OCI-LY7 (cell line): Measurements from ENCODE around the gene LRRC36. TPM values are rescaled to one million over a fixed set of nuclear protein-coding genes. Genes with fewer than 3 reads are reported as not detected.

Experiments
- BruUV-seq: library from RNA; stranded (reverse); fragments of 400-500 nt; replicated peaks from 2 replicates; lab custom pipeline; 2021; lab: Mats Ljungman, UMichigan
- CTCF ChIA-PET: fragments of 300-600 bp; sonication (Branson Sonifier 250); formaldehyde crosslinking; loops from one replicate; lab custom pipeline; 2022; ENCODE audit warnings: antibody characterized with exemption; ENCODE audit not compliant: unreplicated experiment; lab: Charles Lee
- POLR2A ChIA-PET: fragments of 300-600 bp; sonication (Branson Sonifier 250); formaldehyde crosslinking; loops from one replicate; lab custom pipeline; 2022; ENCODE audit warnings: antibody characterized with exemption; lab: Charles Lee
- DNase-seq: peaks from one replicate; pipeline ENCODE4 v3.0.0-alpha.2; 2015; ENCODE audit warnings: low spot score
- H2AFZ ChIP-seq: fragments of 200-600 bp; sonication (generic), shearing (Covaris generic); 2 replicates; pipeline ENCODE4 v1.6.1; 2014; ENCODE audit warnings: mild to moderate bottlenecking, antibody characterized with exemption, low read length, moderate library complexity
- H3K27ac ChIP-seq: fragments of 200-600 bp; sonication (generic); 2 replicates; pipeline ENCODE4 v1.5.1; 2014; ENCODE audit warnings: mixed run types, low read depth, mild to moderate bottlenecking, moderate library complexity, low read length, inconsistent platforms; ENCODE audit not compliant: poor library complexity, severe bottlenecking
- H3K36me3 ChIP-seq: fragments of 200-600 bp; sonication (generic); 2 replicates; pipeline ENCODE4 v1.6.1; 2014; ENCODE audit warnings: mild to moderate bottlenecking, antibody characterized with exemption, low read length, moderate library complexity, mixed read lengths; ENCODE audit not compliant: insufficient read depth
- H3K4me1 ChIP-seq: fragments of 200-600 bp; sonication (generic); 2 replicates; pipeline ENCODE4 v1.5.1; 2014; ENCODE audit warnings: mild to moderate bottlenecking, low read length; ENCODE audit not compliant: insufficient read depth, poor library complexity, severe bottlenecking
- H3K4me2 ChIP-seq: fragments of 200-600 bp; sonication (generic); 2 replicates; pipeline ENCODE4 v1.6.1; 2014; ENCODE audit warnings: mild to moderate bottlenecking, low read length
- H3K4me3 ChIP-seq: fragments of 200-600 bp; sonication (generic); 2 replicates; pipeline ENCODE4 v1.5.1; 2014; ENCODE audit warnings: mild to moderate bottlenecking, low read depth, low read length; ENCODE audit not compliant: poor library complexity, severe bottlenecking
- H3K79me2 ChIP-seq: fragments of 200-600 bp; sonication (generic); 2 replicates; pipeline ENCODE4 v1.6.1; 2016; ENCODE audit warnings: low read depth, mild to moderate bottlenecking, low read length, moderate library complexity, mixed read lengths; ENCODE audit not compliant: insufficient read depth
- H3K9me2 ChIP-seq: fragments of 200-600 bp; sonication (generic); 2 replicates; pipeline ENCODE4 v1.6.1; 2016; ENCODE audit warnings: mild to moderate bottlenecking, low read length, mixed read lengths; ENCODE audit not compliant: insufficient read depth
- H3K9me3 ChIP-seq: fragments of 200-600 bp; sonication (generic); 2 replicates; pipeline ENCODE4 v1.6.1; 2014; ENCODE audit warnings: mild to moderate bottlenecking, mixed run types, low read length, mixed read lengths
- H4K20me1 ChIP-seq: fragments of 200-600 bp; sonication (generic); 2 replicates; pipeline ENCODE4 v1.6.1; 2014; ENCODE audit warnings: mild to moderate bottlenecking, antibody characterized with exemption, low read length, moderate library complexity, mixed read lengths; ENCODE audit not compliant: insufficient read depth
- CTCF ChIP-seq: fragments of 200-600 bp; sonication (generic); conservative IDR thresholded peaks from 2 replicates; pipeline ENCODE4 v1.5.1; 2014; ENCODE audit warnings: mild to moderate bottlenecking, antibody characterized with exemption, low read length, moderate library complexity, mixed read lengths
- EZH2phosphoT487 ChIP-seq: fragments of 200-600 bp; sonication (generic); IDR thresholded peaks from 2 replicates; pipeline ENCODE4 v1.6.1; 2018; ENCODE audit warnings: low read depth, borderline replicate concordance, mild to moderate bottlenecking, mixed run types, antibody characterized with exemption, low read length, moderate library complexity, mixed read lengths
- intact Hi-C: fragments of 100-400 bp; cut with micrococcal nuclease; formaldehyde crosslinking; loops from one replicate; pipeline ENCODE4 v1.10.0; 2022; ENCODE audit not compliant: unreplicated experiment
- total RNA-seq, 2 experiments: library from RNA; depleted of rRNA in 1 of 2; stranded (reverse); fragments of >200 nt in 1 of 2; shearing (Covaris generic) in 1 of 2; gene quantifications; 2 replicates each; pipeline ENCODE4 v1.2.3, GENCODE V29; 2014 to 2022

LRRC36 gene
- total RNA-seq, 2 experiments from 2014 or later: not detected

- H3K9me2 ChIP-seq: no peaks in the 10 kb centered on the region
- TF ChIP-seq CTCF: peak; percentile 70
- TF ChIP-seq EZH2phosphoT487: no peak
- intact Hi-C loops: loop anchor here (1.0 to 2.0 kb wide), 2 partner anchors 60 to 79 kb away; partner anchors contain the start of gene PLEKHG4
- ChIA-PET CTCF (interaction anchor here (1.6 kb wide), 1 partner anchor 79 kb away, joined by 10 read pairs; no protein-coding TSS in a partner anchor), POLR2A (interaction anchor here (0.6 to 1.0 kb wide), 3 partner anchors 14 to 248 kb away, joined by 4 read pairs; no protein-coding TSS in a partner anchor)
- peak; percentile 16 for DNase-seq
- H3K4me1 ChIP-seq: no peaks in the 10 kb centered on the region
- no peak overlapping the region for H2AFZ ChIP-seq
- no peak overlapping the region for H3K27ac ChIP-seq
- H3K9me3 ChIP-seq: no peaks in the 10 kb centered on the region
- H3K4me3 ChIP-seq: no peak overlapping the region
- no peak overlapping the region for H3K4me2 ChIP-seq
- no TSS peak for BruUV-seq
- no peaks in the 10 kb centered on the region for H4K20me1 ChIP-seq
- no peaks in the 10 kb centered on the region for H3K79me2 ChIP-seq
- no peaks in the 10 kb centered on the region for H3K36me3 ChIP-seq
These were observed 12.8 kb downstream of the LRRC36 start for GRCh38 chr16:67339453-67339852.

GRCh38 chr16:67341250-67341649 lies 14.6 kb downstream of the LRRC36 start:
- no peaks in the 10 kb centered on the region for H3K9me2 ChIP-seq
- no peaks in the 10 kb centered on the region for H3K79me2 ChIP-seq
- H3K36me3 ChIP-seq: no peaks in the 10 kb centered on the region
- no peaks in the 10 kb centered on the region for H3K9me3 ChIP-seq
- no peaks in the 10 kb centered on the region for H4K20me1 ChIP-seq
- H3K4me1 ChIP-seq: no peaks in the 10 kb centered on the region
- H3K27ac ChIP-seq: no peak overlapping the region
- no peak overlapping the region for H2AFZ ChIP-seq
- ChIA-PET CTCF (no interaction called here), POLR2A (no interaction called here)
- no peak overlapping the region for H3K4me3 ChIP-seq
- intact Hi-C loops: no loop called here
- DNase-seq: no peak
- no TSS peak for BruUV-seq
- no peak for TF ChIP-seq EZH2phosphoT487
- TF ChIP-seq CTCF: no peak
- H3K4me2 ChIP-seq: no peak overlapping the region

GRCh38 chr16:67342616-67343015 lies 16.0 kb downstream of the LRRC36 start:
- Histone ChIP-seq H3K79me2 (no peaks in the 10 kb centered on the region), H3K4me1 (no peaks in the 10 kb centered on the region), H4K20me1 (no peaks in the 10 kb centered on the region), H3K4me3 (no peak overlapping the region), H3K9me3 (no peaks in the 10 kb centered on the region), H3K9me2 (no peaks in the 10 kb centered on the region), H3K4me2 (no peak overlapping the region), H3K27ac (no peak overlapping the region), H3K36me3 (no peaks in the 10 kb centered on the region), H2AFZ (no peak overlapping the region)
- intact Hi-C loops: no loop called here
- TF ChIP-seq EZH2phosphoT487: no peak
- no peak for TF ChIP-seq CTCF
- no TSS peak for BruUV-seq
- ChIA-PET POLR2A (interaction anchor here (0.8 kb wide), 1 partner anchor 26 kb away, joined by 3 read pairs; no protein-coding TSS in a partner anchor), CTCF (no interaction called here)
- DNase-seq: no peak
